DOHH2 (cell line): ENCODE results near the gene TM4SF1.

ENCODE experiments used
- H3F3A ChIP-seq: fragments of 200-600 bp; sonication (generic), shearing (Covaris generic); 2 replicates; pipeline ENCODE4 v1.6.0; 2016; ENCODE audit warnings: antibody characterized with exemption, mild to moderate bottlenecking; ENCODE audit not compliant: control insufficient read depth, insufficient read depth
- H3K27ac ChIP-seq: fragments of 200-600 bp; sonication (generic); 2 replicates; pipeline ENCODE4 v1.5.1; 2014; ENCODE audit warnings: low read depth, mild to moderate bottlenecking, low read length, moderate library complexity
- H3K27me3 ChIP-seq: fragments of 200-600 bp; sonication (generic); 2 replicates; pipeline ENCODE4 v1.6.1; 2014; ENCODE audit warnings: mild to moderate bottlenecking, low read length, mixed read lengths; ENCODE audit not compliant: control insufficient read depth
- H3K36me3 ChIP-seq: fragments of 200-600 bp; sonication (generic); 2 replicates; pipeline ENCODE4 v1.6.1; 2014; ENCODE audit warnings: mild to moderate bottlenecking, low read length, moderate library complexity, mixed read lengths; ENCODE audit not compliant: control insufficient read depth
- H3K4me1 ChIP-seq: fragments of 200-600 bp; sonication (generic); 2 replicates; pipeline ENCODE4 v1.6.1; 2014; ENCODE audit warnings: mild to moderate bottlenecking, low read length, mixed read lengths; ENCODE audit not compliant: control insufficient read depth
- H3K4me2 ChIP-seq: fragments of 200-600 bp; sonication (generic); 2 replicates; pipeline ENCODE4 v1.6.0; 2014; ENCODE audit warnings: mild to moderate bottlenecking, low read length, moderate library complexity
- H3K4me3 ChIP-seq: fragments of 200-600 bp; sonication (generic); 2 replicates; pipeline ENCODE4 v1.5.1; 2014; ENCODE audit warnings: mild to moderate bottlenecking, low read length, mixed read lengths
- H3K79me2 ChIP-seq: fragments of 200-600 bp; sonication (generic); 2 replicates; pipeline ENCODE4 v1.6.1; 2014; ENCODE audit warnings: mild to moderate bottlenecking, low read length, mixed read lengths; ENCODE audit not compliant: control insufficient read depth
- H3K9me2 ChIP-seq: fragments of 200-600 bp; sonication (generic); replicated peaks from 2 replicates; pipeline ENCODE4 v1.6.1; 2014; ENCODE audit warnings: mild to moderate bottlenecking, low read length, mixed read lengths; ENCODE audit not compliant: control insufficient read depth
- H3K9me3 ChIP-seq: fragments of 200-600 bp; sonication (generic); 2 replicates; pipeline ENCODE4 v1.6.1; 2014; ENCODE audit warnings: antibody characterized with exemption, low read length, mixed read lengths; ENCODE audit not compliant: control insufficient read depth, insufficient read depth
- H4K20me1 ChIP-seq: fragments of 200-600 bp; sonication (generic); 2 replicates; pipeline ENCODE4 v1.6.0; 2014; ENCODE audit warnings: low read depth, mild to moderate bottlenecking, antibody characterized with exemption, low read length, moderate library complexity; ENCODE audit not compliant: control insufficient read depth, insufficient read depth
- EZH2phosphoT487 ChIP-seq: fragments of 200-600 bp; sonication (generic); IDR thresholded peaks from 2 replicates; pipeline ENCODE4 v1.6.1; 2017; ENCODE audit warnings: borderline replicate concordance, mild to moderate bottlenecking, antibody characterized with exemption, low read length, moderate library complexity, mixed read lengths
- TF ChIP-seq, protein P1 (sequence below): fragments of 200-600 bp; sonication (generic); IDR thresholded peaks from one replicate; pipeline ENCODE4 v1.5.1; 2014; ENCODE audit warnings: antibody characterized with exemption, mild to moderate bottlenecking, low read depth, low read length; ENCODE audit not compliant: poor library complexity, severe bottlenecking

The TM4SF1 gene

DNA sequence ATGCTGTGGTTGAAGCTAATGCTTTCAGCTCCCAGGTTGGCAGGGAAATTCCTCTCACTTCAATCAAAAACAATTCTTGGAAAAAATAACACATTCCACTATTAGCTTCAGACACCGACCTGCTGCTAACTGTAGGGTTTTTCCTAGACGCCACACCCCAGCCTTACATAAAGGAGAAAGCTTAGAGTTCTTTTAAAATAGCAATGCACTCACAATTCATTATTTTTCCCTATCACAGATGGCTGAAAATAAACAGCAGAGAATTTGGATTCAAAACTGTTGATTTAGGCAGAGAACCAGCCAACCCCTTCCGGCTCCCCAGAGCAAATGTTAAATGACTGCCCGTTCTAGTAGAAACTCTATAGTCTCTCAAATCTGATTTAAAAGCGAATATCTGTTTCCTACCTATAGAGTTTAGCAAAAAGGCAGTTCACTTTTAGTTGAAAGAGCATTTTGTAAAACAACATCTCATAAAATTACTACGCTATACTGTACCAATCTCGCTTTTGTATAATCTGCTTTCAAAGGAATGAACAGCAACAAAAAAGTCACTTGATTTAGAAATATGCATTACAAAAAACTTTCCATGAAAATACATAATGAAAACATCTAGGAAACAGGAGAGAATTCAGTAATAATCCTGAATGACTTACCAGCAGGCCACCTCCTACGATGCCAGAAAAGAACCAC is 586 bp downstream of the TM4SF1 start:
- TF ChIP-seq, protein P1, sequence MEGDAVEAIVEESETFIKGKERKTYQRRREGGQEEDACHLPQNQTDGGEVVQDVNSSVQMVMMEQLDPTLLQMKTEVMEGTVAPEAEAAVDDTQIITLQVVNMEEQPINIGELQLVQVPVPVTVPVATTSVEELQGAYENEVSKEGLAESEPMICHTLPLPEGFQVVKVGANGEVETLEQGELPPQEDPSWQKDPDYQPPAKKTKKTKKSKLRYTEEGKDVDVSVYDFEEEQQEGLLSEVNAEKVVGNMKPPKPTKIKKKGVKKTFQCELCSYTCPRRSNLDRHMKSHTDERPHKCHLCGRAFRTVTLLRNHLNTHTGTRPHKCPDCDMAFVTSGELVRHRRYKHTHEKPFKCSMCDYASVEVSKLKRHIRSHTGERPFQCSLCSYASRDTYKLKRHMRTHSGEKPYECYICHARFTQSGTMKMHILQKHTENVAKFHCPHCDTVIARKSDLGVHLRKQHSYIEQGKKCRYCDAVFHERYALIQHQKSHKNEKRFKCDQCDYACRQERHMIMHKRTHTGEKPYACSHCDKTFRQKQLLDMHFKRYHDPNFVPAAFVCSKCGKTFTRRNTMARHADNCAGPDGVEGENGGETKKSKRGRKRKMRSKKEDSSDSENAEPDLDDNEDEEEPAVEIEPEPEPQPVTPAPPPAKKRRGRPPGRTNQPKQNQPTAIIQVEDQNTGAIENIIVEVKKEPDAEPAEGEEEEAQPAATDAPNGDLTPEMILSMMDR = no peak
- no peak for TF ChIP-seq EZH2phosphoT487
- Histone ChIP-seq H3K36me3 (no peaks in the 10 kb centered on the region), H3K9me2 (no peaks in the 10 kb centered on the region), H3K79me2 (no peaks in the 10 kb centered on the region), H4K20me1 (no peaks in the 10 kb centered on the region), H3F3A (no peaks in the 10 kb centered on the region), H3K4me2 (no peak overlapping the region), H3K4me1 (no peaks in the 10 kb centered on the region), H3K4me3 (no peak overlapping the region), H3K9me3 (no peaks in the 10 kb centered on the region), H3K27ac (no peak overlapping the region), H3K27me3 (no peaks in the 10 kb centered on the region; the same call in 1 of the 2 replicates)

DNA sequence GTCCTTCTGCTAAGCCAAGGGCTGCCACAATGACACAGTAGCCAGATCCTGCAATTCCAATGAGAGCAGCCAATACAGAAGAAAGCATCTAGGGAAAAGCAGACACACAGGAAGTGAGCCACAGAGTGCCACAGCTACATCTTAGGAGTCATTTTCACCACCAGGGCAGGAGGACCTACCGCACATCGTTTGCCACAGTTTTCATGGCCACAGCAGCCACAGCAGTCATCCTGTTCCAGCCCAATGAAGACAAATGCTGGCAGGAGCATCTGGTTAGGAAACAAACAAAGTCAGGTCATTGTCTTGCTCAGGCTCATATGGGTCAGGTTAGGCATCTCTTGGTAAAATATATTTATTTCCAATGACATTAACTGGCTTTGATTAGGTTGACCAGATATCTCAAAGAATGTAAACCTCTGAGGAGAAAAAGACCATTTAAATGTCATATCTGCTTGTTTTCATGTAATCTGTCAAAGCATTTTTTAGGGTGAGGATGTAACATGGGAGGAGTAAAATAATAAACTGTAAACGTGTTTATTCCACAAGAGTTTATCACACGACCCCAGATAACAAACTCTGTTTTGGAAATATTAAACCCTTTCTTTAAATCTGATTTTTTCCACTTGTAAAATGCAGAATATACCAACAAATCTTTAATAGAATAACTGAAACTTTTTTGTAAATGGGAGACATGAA is 1.8 kb downstream of the TM4SF1 start:
- no peaks in the 10 kb centered on the region for H3F3A ChIP-seq
- H3K4me2 ChIP-seq = no peak overlapping the region
- no peaks in the 10 kb centered on the region for H3K9me2 ChIP-seq
- H3K4me3 ChIP-seq = no peak overlapping the region
- no peaks in the 10 kb centered on the region for H3K4me1 ChIP-seq
- H3K9me3 ChIP-seq = no peaks in the 10 kb centered on the region
- H3K79me2 ChIP-seq = no peaks in the 10 kb centered on the region
- peaks cover 6% of the 10 kb centered on the region for H3K27me3 ChIP-seq
- no peaks in the 10 kb centered on the region for H3K36me3 ChIP-seq
- no peaks in the 10 kb centered on the region for H4K20me1 ChIP-seq
- H3K27ac ChIP-seq = no peak overlapping the region
- TF ChIP-seq, protein P1 = no peak
- TF ChIP-seq EZH2phosphoT487 = no peak

DNA sequence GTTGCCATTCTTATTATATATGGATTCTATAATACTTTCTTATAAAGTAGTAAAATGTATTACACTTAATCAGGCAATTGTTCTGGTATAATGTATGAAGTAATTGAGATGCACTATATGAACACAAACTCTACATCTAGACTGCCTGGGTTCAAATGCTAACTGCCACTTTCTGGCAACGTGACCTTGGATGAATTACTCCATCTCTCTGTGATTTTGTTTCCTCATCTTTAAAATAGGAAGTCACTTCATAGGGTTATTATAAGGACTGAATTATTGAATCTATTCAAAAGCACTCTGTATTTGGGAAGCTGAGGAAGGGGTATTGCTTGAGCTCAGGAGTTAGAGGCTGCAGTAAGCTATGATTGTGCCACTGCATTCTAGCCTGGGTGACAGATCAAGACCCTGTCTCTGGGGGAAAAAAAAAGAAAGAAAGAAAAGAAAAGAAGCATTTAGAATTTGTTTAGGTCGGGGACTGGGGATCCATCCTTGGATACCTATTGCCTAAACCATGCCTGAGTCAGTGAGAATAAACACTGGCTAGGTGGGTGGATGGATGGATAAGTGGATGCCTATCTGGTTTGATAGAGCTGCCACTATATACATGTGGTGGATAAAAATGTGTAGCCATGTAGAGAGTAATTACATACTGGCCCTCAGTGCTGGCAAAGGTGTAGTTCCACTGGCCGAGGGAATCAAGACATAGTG is 2.5 kb downstream of the TM4SF1 start:
- Histone ChIP-seq H3K9me3 (no peaks in the 10 kb centered on the region), H3K4me3 (no peak overlapping the region), H3K27ac (no peak overlapping the region), H4K20me1 (no peaks in the 10 kb centered on the region), H3K9me2 (no peaks in the 10 kb centered on the region), H3K36me3 (no peaks in the 10 kb centered on the region), H3K27me3 (peaks cover 11% of the 10 kb centered on the region), H3K79me2 (no peaks in the 10 kb centered on the region), H3K4me1 (no peaks in the 10 kb centered on the region), H3K4me2 (no peak overlapping the region), H3F3A (no peaks in the 10 kb centered on the region)
- no peak for TF ChIP-seq EZH2phosphoT487
- TF ChIP-seq, protein P1 = no peak
